Stomach (tissue), 9 donors: ENCODE data around the gene RNF32. TPM values are rescaled to one million over a fixed set of nuclear protein-coding genes. Genes with fewer than 3 reads are reported as not detected.

Experiments
- DNase-seq, 2 donors: peaks; one replicate each; pipeline versions ENCODE4 v3.0.0 to v3.0.0-alpha.2; 2013 to 2019
- H3K27ac ChIP-seq, 5 donors: fragments of 200-600 bp in 4 of 5; sonication (generic) in 4 of 5; one replicate each; pipeline ENCODE4 v1.5.1; 2013 to 2019; ENCODE audit warnings: mild to moderate bottlenecking in 1 of 5, moderate library complexity in 1 of 5
- H3K27me3 ChIP-seq, 3 donors: fragments of 200-600 bp; sonication (generic); one replicate each; pipeline ENCODE4 v1.5.1; 2017 to 2019; ENCODE audit warnings: mixed run types in 1 of 3
- H3K36me3 ChIP-seq, 4 donors: fragments of 200-600 bp; sonication (generic); 1 replicate in 3 of 4; 2 replicates in 1 of 4; pipeline ENCODE4 v1.5.1; 2016 to 2019
- H3K4me1 ChIP-seq, 4 donors: fragments of 200-600 bp; sonication (generic); one replicate each; pipeline ENCODE4 v1.5.1; 2016 to 2019
- H3K4me3 ChIP-seq, 4 donors: fragments of 200-600 bp; sonication (generic) in 3 of 4; one replicate each; pipeline ENCODE4 v1.5.1; 2016 to 2019; ENCODE audit warnings: mild to moderate bottlenecking in 1 of 4
- H3K9me3 ChIP-seq, 4 donors: fragments of 200-600 bp; sonication (generic); one replicate each; pipeline ENCODE4 v1.5.1; 2016 to 2019
- EP300 ChIP-seq: sonication (generic); formaldehyde crosslinking; IDR thresholded peaks from one replicate; pipeline ENCODE4 v1.6.1; 2017; ENCODE audit warnings: antibody characterized with exemption
- POLR2A ChIP-seq, 4 donors: fragments of 450-650 bp; IDR thresholded peaks; one replicate each; pipeline ENCODE4 v1.6.1; 2016; ENCODE audit warnings: antibody characterized with exemption in 4 of 4, control low read depth in 2 of 4, mild to moderate bottlenecking in 1 of 4, moderate library complexity in 1 of 4
- POLR2AphosphoS5 ChIP-seq, 3 donors: sonication (generic); formaldehyde crosslinking; IDR thresholded peaks; one replicate each; pipeline ENCODE4 v1.6.1; 2016; ENCODE audit warnings: antibody characterized with exemption in 3 of 3
- WGBS, 5 donors: extraction: QIAGEN DNeasy Blood & Tissue Kit in 3 of 5; methylation state at CpG; one replicate each; pipeline versions ENCODE4 v1.1.5 to v1.1.7; 2013 to 2018; 5-methylcytosine and 5-hydroxymethylcytosine counted together
- intact Hi-C: fragments of 100-400 bp; cut with DNase I; formaldehyde crosslinking; loops from one replicate; pipeline ENCODE4 v1.15.1; 2023; ENCODE audit warnings: low total_unique reads
- polyA plus RNA-seq, 3 donors: library from polyadenylated mRNA; stranded (reverse); fragments of 200-250 nt; gene quantifications; one replicate each; pipeline ENCODE4 v1.2.3, GENCODE V29; 2013
- total RNA-seq, 5 donors: library from RNA; depleted of rRNA; stranded (reverse); fragments of >200 nt; gene quantifications; one replicate each; pipeline versions ENCODE4 v1.1.0 to v1.2.3, GENCODE V29; 2014 to 2016
- TF ChIP-seq, protein P1 (sequence below), 7 experiments: fragments of 450-650 bp in 4 of 7; fragments of 200-600 bp in 3 of 7; sonication (generic) in 3 of 7; IDR thresholded peaks; one replicate each; pipeline ENCODE4 v1.5.1; 2016 to 2019; ENCODE audit warnings: antibody characterized with exemption in 7 of 7, control low read depth in 2 of 7, mild to moderate bottlenecking in 1 of 7
- donor health status: healthy with polysubstance abuse.
- donor health status: Bipolar disorder and iron deficiency.
- donor health status: healthy.

The RNF32 gene
- total and polyA plus RNA-seq, 8 donors: 1.2 to 4.7 (median 2.4) TPM; not detected in 2

DNA sequence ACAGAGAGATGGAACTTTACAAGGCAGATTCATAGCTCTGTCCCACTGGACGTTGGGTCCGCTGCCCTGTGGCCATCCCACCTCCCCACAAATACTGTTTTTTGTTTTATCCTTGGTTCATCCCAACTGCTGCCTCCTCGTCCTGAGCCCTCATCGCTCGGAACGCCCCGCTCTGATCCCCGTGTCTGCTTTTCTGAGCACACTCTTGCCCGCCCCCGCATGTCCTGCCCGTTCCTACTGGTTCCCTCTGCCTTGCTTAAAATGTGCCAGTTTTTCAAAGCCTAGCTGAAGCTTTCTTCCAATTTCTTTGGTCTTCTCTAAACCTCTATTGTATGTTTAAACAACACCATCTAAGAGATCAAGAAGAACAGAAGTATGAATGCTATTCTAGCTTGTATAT is 19.4 kb downstream of the RNF32 start:
- DNase-seq: no peak
- H3K4me1 ChIP-seq: peaks cover 6 to 22% (median 11%) of the 10 kb centered on the region in 4 donors
- H3K27me3 ChIP-seq: no peaks in the 10 kb centered on the region
- H3K27ac ChIP-seq: no peak overlapping the region
- no peaks in the 10 kb centered on the region for H3K9me3 ChIP-seq
- TF ChIP-seq, protein P1, sequence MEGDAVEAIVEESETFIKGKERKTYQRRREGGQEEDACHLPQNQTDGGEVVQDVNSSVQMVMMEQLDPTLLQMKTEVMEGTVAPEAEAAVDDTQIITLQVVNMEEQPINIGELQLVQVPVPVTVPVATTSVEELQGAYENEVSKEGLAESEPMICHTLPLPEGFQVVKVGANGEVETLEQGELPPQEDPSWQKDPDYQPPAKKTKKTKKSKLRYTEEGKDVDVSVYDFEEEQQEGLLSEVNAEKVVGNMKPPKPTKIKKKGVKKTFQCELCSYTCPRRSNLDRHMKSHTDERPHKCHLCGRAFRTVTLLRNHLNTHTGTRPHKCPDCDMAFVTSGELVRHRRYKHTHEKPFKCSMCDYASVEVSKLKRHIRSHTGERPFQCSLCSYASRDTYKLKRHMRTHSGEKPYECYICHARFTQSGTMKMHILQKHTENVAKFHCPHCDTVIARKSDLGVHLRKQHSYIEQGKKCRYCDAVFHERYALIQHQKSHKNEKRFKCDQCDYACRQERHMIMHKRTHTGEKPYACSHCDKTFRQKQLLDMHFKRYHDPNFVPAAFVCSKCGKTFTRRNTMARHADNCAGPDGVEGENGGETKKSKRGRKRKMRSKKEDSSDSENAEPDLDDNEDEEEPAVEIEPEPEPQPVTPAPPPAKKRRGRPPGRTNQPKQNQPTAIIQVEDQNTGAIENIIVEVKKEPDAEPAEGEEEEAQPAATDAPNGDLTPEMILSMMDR (IDR thresholded peaks at IDR 0.05): no peak
- TF ChIP-seq POLR2AphosphoS5 (IDR thresholded peaks at IDR 0.05): no peak
- no peak for TF ChIP-seq POLR2A (IDR thresholded peaks at IDR 0.05)
- H3K4me3 ChIP-seq: no peak overlapping the region
- WGBS, 5 donors: 77 to 89% (median 87%) methylated on average over 11 of the region's 11 CpGs
- intact Hi-C loops: loop anchor here (10.0 kb wide), 1 partner anchor 95 kb away; no protein-coding TSS in a partner anchor
- H3K36me3 ChIP-seq: no peaks in the 10 kb centered on the region

DNA sequence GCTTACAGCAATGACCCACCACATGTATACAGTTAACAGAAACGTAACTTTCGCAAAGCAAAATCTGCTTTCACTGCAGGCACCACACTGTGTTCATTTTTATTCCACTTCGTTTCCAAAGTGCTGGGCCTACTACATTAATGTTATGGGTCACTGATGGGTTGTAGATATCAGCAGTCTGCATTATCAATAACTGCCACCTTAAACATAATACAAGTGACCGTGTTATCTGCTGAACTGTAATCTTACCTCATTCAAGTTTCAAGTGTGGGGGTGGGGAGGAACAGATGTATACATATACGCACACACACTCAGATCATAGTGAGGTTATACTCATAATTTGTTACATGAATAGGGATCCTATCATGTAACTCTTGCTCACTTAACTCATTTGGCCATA is 21.1 kb downstream of the RNF32 start:
- intact Hi-C loops: no loop called here
- 44 to 62% (median 51%) methylated on average over 5 of the region's 5 CpGs for WGBS, 5 donors
- no peak overlapping the region for H3K27ac ChIP-seq

DNA sequence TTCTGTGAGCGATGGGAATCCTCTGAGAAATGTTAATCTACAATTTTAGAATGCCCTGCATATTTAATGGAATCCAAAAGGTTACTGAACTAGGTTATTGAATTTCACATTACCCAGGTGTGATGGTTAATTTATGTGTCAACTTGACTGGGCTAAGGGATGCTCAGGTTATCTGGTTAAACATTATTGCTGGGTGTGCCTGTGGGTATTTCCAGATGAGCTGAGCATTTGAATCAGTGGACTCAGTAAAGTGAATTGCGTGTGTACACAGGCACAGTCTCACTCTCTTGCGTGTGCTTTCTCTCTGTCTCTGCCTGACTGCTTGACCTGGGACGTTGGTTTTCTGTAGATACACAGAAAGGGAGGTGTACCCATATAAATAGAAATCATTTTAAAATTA is 21.7 kb downstream of the RNF32 start:
- peak in 1 of 2 donors; percentile 23 for DNase-seq
- no peaks in the 10 kb centered on the region for H3K9me3 ChIP-seq
- no peak overlapping the region for H3K27ac ChIP-seq
- H3K4me3 ChIP-seq: no peak overlapping the region
- peaks cover 0 to 21% (median 9%) of the 10 kb centered on the region in 4 donors for H3K4me1 ChIP-seq
- no peaks in the 10 kb centered on the region for H3K27me3 ChIP-seq
- no peak for TF ChIP-seq EP300
- TF ChIP-seq POLR2A (IDR thresholded peaks at IDR 0.05): no peak
- TF ChIP-seq, protein P1 (IDR thresholded peaks at IDR 0.05): no peak
- no peak for TF ChIP-seq POLR2AphosphoS5 (IDR thresholded peaks at IDR 0.05)
- WGBS, 5 donors: 63 to 73% (median 66%) methylated on average over 4 of the region's 4 CpGs
- no peaks in the 10 kb centered on the region for H3K36me3 ChIP-seq
- intact Hi-C loops: no loop called here

More for the DNA sequence above, 21.1 kb downstream of the RNF32 start:
- Histone ChIP-seq H3K4me1 (peaks cover 3 to 21% (median 9%) of the 10 kb centered on the region in 4 donors), H3K4me3 (no peak overlapping the region), H3K27me3 (no peaks in the 10 kb centered on the region), H3K9me3 (no peaks in the 10 kb centered on the region), H3K36me3 (no peaks in the 10 kb centered on the region)
- TF ChIP-seq POLR2AphosphoS5 (IDR thresholded peaks at IDR 0.05) (no peak), EP300 (no peak), POLR2A (IDR thresholded peaks at IDR 0.05) (no peak)
- TF ChIP-seq, protein P1 (IDR thresholded peaks at IDR 0.05): no peak
- DNase-seq: no peak

DNA sequence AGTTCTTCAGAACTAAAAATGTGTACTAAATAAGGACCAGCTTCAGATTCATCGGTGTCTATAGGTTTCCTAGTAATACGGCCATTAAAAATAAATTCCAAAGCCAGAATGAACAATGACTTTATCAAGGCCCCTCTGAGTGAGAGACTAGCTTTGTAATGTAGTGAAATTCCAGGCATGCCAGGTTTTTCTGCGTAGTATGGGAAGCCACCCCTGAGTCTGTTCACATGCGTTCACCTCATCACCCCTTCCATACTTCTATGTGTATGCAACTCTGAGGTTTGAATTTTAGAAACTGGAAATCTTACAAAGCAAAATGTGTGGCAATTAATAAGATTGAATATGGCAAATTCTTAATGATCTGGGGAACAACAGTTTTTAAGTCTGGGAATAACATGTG is 24.5 kb downstream of the RNF32 start:
- no peaks in the 10 kb centered on the region for H3K9me3 ChIP-seq
- peaks cover 0 to 33% (median 12%) of the 10 kb centered on the region in 4 donors for H3K4me1 ChIP-seq
- no peak overlapping the region for H3K4me3 ChIP-seq
- H3K27ac ChIP-seq: peak overlapping the region in 1 of 5 donors; percentile 69
- intact Hi-C loops: no loop called here
- WGBS, 5 donors: 79 to 88% (median 85%) methylated on average over 4 of the region's 4 CpGs
- no peak for TF ChIP-seq EP300
- no peak for TF ChIP-seq POLR2A (IDR thresholded peaks at IDR 0.05)
- no peak for TF ChIP-seq POLR2AphosphoS5 (IDR thresholded peaks at IDR 0.05)
- TF ChIP-seq, protein P1 (IDR thresholded peaks at IDR 0.05): no peak
- peaks cover 0 to 9% (median 3%) of the 10 kb centered on the region in 4 donors for H3K36me3 ChIP-seq
- no peaks in the 10 kb centered on the region for H3K27me3 ChIP-seq
- DNase-seq: no peak
